K562 (cell line): ENCODE results near the gene RNF121. TPM values are rescaled to one million over a fixed set of nuclear protein-coding genes. Genes with fewer than 3 reads are reported as not detected.

Experiments
- ATF7 ChIP-seq: fragments of 450-650 bp; IDR thresholded peaks from 2 replicates; pipeline ENCODE4 v1.7.1; 2014; ENCODE audit warnings: mild to moderate bottlenecking, moderate library complexity
- BCOR ChIP-seq: fragments of 450-650 bp; IDR thresholded peaks from 2 replicates; pipeline ENCODE4 v1.6.1; 2016
- CBFB ChIP-seq: sonication (generic); formaldehyde crosslinking; IDR thresholded peaks from 2 replicates; pipeline ENCODE4 v1.4.0; 2020; ENCODE audit warnings: mild to moderate bottlenecking, missing genetic modification reagents
- CXXC5 ChIP-seq: fragments of 250-450 bp; sonication (Bioruptor Pico); IDR thresholded peaks from 2 replicates; pipeline ENCODE4 v1.8.0; 2022; ENCODE audit warnings: inconsistent platforms, mild to moderate bottlenecking, moderate library complexity
- DPF2 ChIP-seq: fragments of 450-650 bp; IDR thresholded peaks from 2 replicates; pipeline ENCODE4 v1.6.1; 2016
- ESRRA ChIP-seq: fragments of 450-650 bp; IDR thresholded peaks from 2 replicates; pipeline ENCODE4 v1.6.1; 2014; ENCODE audit warnings: low read depth, mild to moderate bottlenecking, moderate library complexity, borderline replicate concordance
- HMG20B ChIP-seq: fragments of 250-450 bp; sonication (Bioruptor Pico); IDR thresholded peaks from 2 replicates; pipeline ENCODE4 v1.5.0; 2021; ENCODE audit warnings: mild to moderate bottlenecking
- ILF3 ChIP-seq: fragments of 450-650 bp; IDR thresholded peaks from 2 replicates; pipeline ENCODE4 v1.6.1; 2018; ENCODE audit warnings: antibody characterized with exemption, mild to moderate bottlenecking, moderate library complexity, borderline replicate concordance
- ILK ChIP-seq: fragments of 450-650 bp; IDR thresholded peaks from 2 replicates; pipeline ENCODE4 v1.6.1; 2016; ENCODE audit warnings: missing genetic modification characterization, low read depth, mild to moderate bottlenecking, missing compliant biosample characterization, moderate library complexity, borderline replicate concordance
- KAT8 ChIP-seq: fragments of 450-650 bp; IDR thresholded peaks from 2 replicates; pipeline ENCODE4 v1.6.1; 2016; ENCODE audit warnings: low read depth, mild to moderate bottlenecking
- KDM1A ChIP-seq, 2 experiments: fragments of 450-650 bp; IDR thresholded peaks; 2 replicates each; pipeline ENCODE4 v1.6.1; 2016; ENCODE audit warnings: mild to moderate bottlenecking in 2 of 2
- MEF2D ChIP-seq: conservative IDR thresholded peaks from 2 replicates; pipeline ENCODE4 v1.6.1; 2016; ENCODE audit warnings: low read depth, missing genetic modification characterization, missing compliant biosample characterization
- NFE2 ChIP-seq: IDR thresholded peaks from 2 replicates; pipeline ENCODE4 v1.6.1; 2014; ENCODE audit warnings: antibody characterized with exemption, low read depth
- POLR3A ChIP-seq: IDR thresholded peaks from 2 replicates; pipeline ENCODE4 v1.6.1; 2011; ENCODE audit warnings: borderline replicate concordance, mild to moderate bottlenecking, moderate library complexity; ENCODE audit not compliant: insufficient read length, insufficient read depth; ENCODE audit errors: extremely low read depth
- PURB ChIP-seq: sonication (generic); formaldehyde crosslinking; IDR thresholded peaks from 2 replicates; pipeline ENCODE4 v1.9.0; 2021; ENCODE audit warnings: low read depth, mild to moderate bottlenecking, missing genetic modification reagents
- PYGO2 ChIP-seq: fragments of 450-650 bp; IDR thresholded peaks from 2 replicates; pipeline ENCODE4 v1.6.1; 2016; ENCODE audit warnings: mild to moderate bottlenecking, missing genetic modification characterization, moderate library complexity, missing compliant biosample characterization
- SNIP1 ChIP-seq: fragments of 450-650 bp; IDR thresholded peaks from 2 replicates; pipeline ENCODE4 v1.7.1; 2017; ENCODE audit warnings: low read depth, mild to moderate bottlenecking
- TEAD4 ChIP-seq, 2 experiments: sonication (generic) in 1 of 2; formaldehyde crosslinking in 1 of 2; IDR thresholded peaks; 2 replicates each; pipeline versions ENCODE4 v1.6.1 to v1.8.0; 2012 to 2022; ENCODE audit warnings: borderline replicate concordance in 1 of 2, inconsistent platforms in 1 of 2, low read length in 1 of 2, mild to moderate bottlenecking in 1 of 2, missing genetic modification reagents in 1 of 2
- TRIM24 ChIP-seq, 2 experiments: fragments of 450-650 bp; IDR thresholded peaks; 2 replicates each; pipeline ENCODE4 v1.6.1; 2016
- VEZF1 ChIP-seq: fragments of 200-800 bp; sonication (Bioruptor generic); IDR thresholded peaks from 2 replicates; pipeline ENCODE4 v1.6.1; 2017; ENCODE audit warnings: missing genetic modification characterization, missing compliant biosample characterization
- ZKSCAN1 ChIP-seq: fragments of 150-350 bp; IDR thresholded peaks from 2 replicates; pipeline ENCODE4 v1.6.1; 2016; ENCODE audit warnings: low read depth, low read length
- ZNF282 ChIP-seq: sonication (generic); formaldehyde crosslinking; IDR thresholded peaks from 2 replicates; pipeline ENCODE4 v1.8.1; 2023; ENCODE audit warnings: missing genetic modification reagents
- ZNF316 ChIP-seq: fragments of 450-650 bp; IDR thresholded peaks from 2 replicates; pipeline ENCODE4 v1.6.1; 2016
- ZNF668 ChIP-seq: fragments of 250-450 bp; sonication (Bioruptor Pico); IDR thresholded peaks from 2 replicates; pipeline ENCODE4 v1.8.0; 2022; ENCODE audit warnings: mild to moderate bottlenecking, inconsistent platforms
- ZNF717 ChIP-seq: fragments of 250-450 bp; sonication (Bioruptor Pico); IDR thresholded peaks from 2 replicates; pipeline ENCODE4 v1.5.0; 2021
- polyA plus RNA-seq, 8 experiments: library from polyadenylated mRNA; depleted of rRNA in 4 of 8; stranded (reverse) in 5 of 8; unstranded in 3 of 8; fragments of >200 nt; fragmentation: Nextera tagmentation in 2 of 8; fragmentation: Illumina TruSeq in 1 of 8; extraction: Ambion mirVana in 2 of 8; extraction: Trizol in 1 of 8; gene quantifications; 2 replicates each; pipeline versions ENCODE4 v1.2.1 to v1.2.3, GENCODE V29; 2011 to 2014; ENCODE audit warnings: inconsistent platforms in 1 of 8, missing spikeins in 1 of 8
- total RNA-seq, 7 experiments: library from RNA; depleted of rRNA in 6 of 7; stranded (reverse); fragments of >200 nt in 6 of 7; fragmentation: Illumina TruSeq in 2 of 7; extraction: Trizol in 2 of 7; gene quantifications; 2 replicates each; pipeline versions ENCODE4 v1.2.1 to v1.2.3, GENCODE V29; 2011 to 2021; ENCODE audit warnings: low replicate concordance in 1 of 7
- TF ChIP-seq, protein P1 (sequence below), 2 experiments: fragments of 450-650 bp in 1 of 2; sonication (generic) in 1 of 2; formaldehyde crosslinking in 1 of 2; IDR thresholded peaks in 1 of 2; conservative IDR thresholded peaks in 1 of 2; 2 replicates each; pipeline versions ENCODE4 v1.6.1 to v1.8.1; 2016 to 2023; ENCODE audit warnings: mild to moderate bottlenecking in 2 of 2, moderate library complexity in 2 of 2, inconsistent platforms in 1 of 2, missing genetic modification reagents in 1 of 2
- TF ChIP-seq, protein P2 (sequence below): fragments of 450-650 bp; IDR thresholded peaks from 2 replicates; pipeline ENCODE4 v1.6.1; 2016
- TF ChIP-seq, protein P3 (sequence below): fragments of 450-650 bp; IDR thresholded peaks from 2 replicates; pipeline ENCODE4 v1.6.1; 2016; ENCODE audit warnings: missing biosample characterization, missing genetic modification characterization

Gene RNF121
- total and polyA plus RNA-seq, 9 of the 15 experiments (the other 6 are each of a cell fraction or from before 2014, with no cell fraction given), result 8.0 to 63.4 (median 20.5) TPM

DNA sequence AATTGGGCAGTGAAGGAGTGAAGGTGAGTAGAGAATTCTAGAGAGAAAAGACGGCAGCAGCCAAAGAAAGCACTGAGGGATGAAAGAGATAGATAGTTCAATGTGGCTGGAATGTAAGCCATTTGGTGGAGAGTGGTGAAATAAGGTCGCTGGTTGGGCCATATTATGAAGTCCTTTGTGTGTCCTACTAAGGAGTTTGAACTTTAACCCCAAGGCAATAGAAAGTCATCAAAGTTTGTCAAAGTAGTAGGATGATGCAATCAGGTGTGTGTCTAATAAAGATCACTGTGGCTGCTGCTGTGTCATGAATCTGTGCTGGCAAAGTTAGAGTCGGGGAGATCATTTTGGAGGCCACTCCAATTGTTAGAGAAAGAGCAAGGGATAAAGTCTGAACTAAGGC, 18.7 kb downstream of the RNF121 start (continued):
- TF ChIP-seq PYGO2 (tag), result no peak
- TF ChIP-seq, protein P1, sequence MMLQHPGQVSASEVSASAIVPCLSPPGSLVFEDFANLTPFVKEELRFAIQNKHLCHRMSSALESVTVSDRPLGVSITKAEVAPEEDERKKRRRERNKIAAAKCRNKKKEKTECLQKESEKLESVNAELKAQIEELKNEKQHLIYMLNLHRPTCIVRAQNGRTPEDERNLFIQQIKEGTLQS (IDR thresholded peaks at IDR 0.05), result peak; percentile 99
- TF ChIP-seq, protein P1 (CRISPR knock-in tag; conservative IDR thresholded peaks at IDR 0.05), result no peak
- TF ChIP-seq TEAD4 (IDR thresholded peaks at IDR 0.05; ENCODE audit: low read length), result peak; percentile 24; the same call in 1 of the 2 replicates
- TF ChIP-seq TEAD4 (CRISPR knock-in tag; IDR thresholded peaks at IDR 0.05; ENCODE audit: borderline replicate concordance), result no peak
- no peak for TF ChIP-seq ZKSCAN1
- no peak for TF ChIP-seq BCOR
- no peak for TF ChIP-seq ZNF668 (CRISPR knock-in tag)
- no peak for TF ChIP-seq ILF3
- TF ChIP-seq, protein P2, sequence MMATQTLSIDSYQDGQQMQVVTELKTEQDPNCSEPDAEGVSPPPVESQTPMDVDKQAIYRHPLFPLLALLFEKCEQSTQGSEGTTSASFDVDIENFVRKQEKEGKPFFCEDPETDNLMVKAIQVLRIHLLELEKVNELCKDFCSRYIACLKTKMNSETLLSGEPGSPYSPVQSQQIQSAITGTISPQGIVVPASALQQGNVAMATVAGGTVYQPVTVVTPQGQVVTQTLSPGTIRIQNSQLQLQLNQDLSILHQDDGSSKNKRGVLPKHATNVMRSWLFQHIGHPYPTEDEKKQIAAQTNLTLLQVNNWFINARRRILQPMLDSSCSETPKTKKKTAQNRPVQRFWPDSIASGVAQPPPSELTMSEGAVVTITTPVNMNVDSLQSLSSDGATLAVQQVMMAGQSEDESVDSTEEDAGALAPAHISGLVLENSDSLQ, result peak; percentile 11; the same call in 1 of the 2 replicates
- no peak for TF ChIP-seq ILK (tag)
- TF ChIP-seq ATF7, result peak; percentile 86
- TF ChIP-seq KDM1A (IDR thresholded peaks at IDR 0.05), result peak; percentile 85 to 86
- TF ChIP-seq NFE2, result peak; percentile 59
- peak; percentile 33 for TF ChIP-seq CXXC5 (CRISPR knock-in tag)
- TF ChIP-seq ESRRA, result peak; percentile 64; the same call in 1 of the 2 replicates
- no peak for TF ChIP-seq SNIP1
- no peak for TF ChIP-seq POLR3A
- TF ChIP-seq ZNF282 (CRISPR knock-in tag), result no peak
- TF ChIP-seq HMG20B (CRISPR knock-in tag), result no peak
- peak; percentile 34; the same call in 1 of the 2 replicates for TF ChIP-seq ZNF316
- peak; percentile 68 for TF ChIP-seq DPF2
- peak; percentile 33; the same call in 1 of the 2 replicates for TF ChIP-seq MEF2D (tag)
- no peak for TF ChIP-seq PURB
- no peak for TF ChIP-seq ZNF717 (CRISPR knock-in tag)
- TF ChIP-seq VEZF1 (CRISPR knock-in tag), result no peak
- TF ChIP-seq KAT8, result no peak
- no peak for TF ChIP-seq CBFB (CRISPR knock-in tag)
- TF ChIP-seq, protein P3, sequence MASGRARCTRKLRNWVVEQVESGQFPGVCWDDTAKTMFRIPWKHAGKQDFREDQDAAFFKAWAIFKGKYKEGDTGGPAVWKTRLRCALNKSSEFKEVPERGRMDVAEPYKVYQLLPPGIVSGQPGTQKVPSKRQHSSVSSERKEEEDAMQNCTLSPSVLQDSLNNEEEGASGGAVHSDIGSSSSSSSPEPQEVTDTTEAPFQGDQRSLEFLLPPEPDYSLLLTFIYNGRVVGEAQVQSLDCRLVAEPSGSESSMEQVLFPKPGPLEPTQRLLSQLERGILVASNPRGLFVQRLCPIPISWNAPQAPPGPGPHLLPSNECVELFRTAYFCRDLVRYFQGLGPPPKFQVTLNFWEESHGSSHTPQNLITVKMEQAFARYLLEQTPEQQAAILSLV (tag), result peak; percentile 95
- peak; percentile 76 to 78; a peak in 2 of 4 replicates for TF ChIP-seq TRIM24 (IDR thresholded peaks at IDR 0.05)
